ENCODE results near the gene HOXC10. TPM values are rescaled to one million over a fixed set of nuclear protein-coding genes. Genes with fewer than 3 reads are reported as not detected.

The HOXC10 gene
- total RNA-seq, 2 donors from 2014 or later = not detected

- intact Hi-C loops (cut with DNase I, micrococcal nuclease) = no loop called here
- DNase-seq (no peak), ATAC-seq (no peak)
Measured at GRCh38 chr12:53949631-53950436, 35.1 kb upstream of the HOXC10 start.

- ATAC-seq (no peak), DNase-seq (no peak)
- intact Hi-C loops (cut with DNase I, micrococcal nuclease) = no loop called here
Measured at GRCh38 chr12:53950437-53950773, 34.5 kb upstream of the HOXC10 start.

GRCh38 chr12:53950789-53951576 lies 34.0 kb upstream of the HOXC10 start:
- no peak for DNase-seq
- no peak for ATAC-seq
- intact Hi-C loops (cut with DNase I, micrococcal nuclease) = no loop called here

- ATAC-seq (no peak), DNase-seq (no peak)
- intact Hi-C loops (cut with DNase I, micrococcal nuclease) = no loop called here
Measured at GRCh38 chr12:53951577-53952334, 33.2 kb upstream of the HOXC10 start.

GRCh38 chr12:53952335-53952694 lies 32.6 kb upstream of the HOXC10 start:
- intact Hi-C loops (cut with DNase I, micrococcal nuclease) = no loop called here
- DNase-seq (no peak), ATAC-seq (no peak)

GRCh38 chr12:53952871-53953734 lies 31.8 kb upstream of the HOXC10 start:
- no peak for DNase-seq
- intact Hi-C loops (cut with DNase I, micrococcal nuclease) = no loop called here
- ATAC-seq = no peak

GRCh38 chr12:53953831-53954693 lies 30.9 kb upstream of the HOXC10 start:
- intact Hi-C loops (cut with DNase I, micrococcal nuclease) = no loop called here
- ATAC-seq = no peak
- DNase-seq = no peak

GRCh38 chr12:53954694-53955035 lies 30.3 kb upstream of the HOXC10 start, which contains the start of gene HOXC12:
Gene HOXC12 (plus strand): TSS chr12:53954903. CDS start chr12:53954930, 27 bp downstream.
- intact Hi-C loops (cut with DNase I, micrococcal nuclease) = no loop called here
- DNase-seq (no peak), ATAC-seq (no peak)

- DNase-seq (no peak), ATAC-seq (no peak)
- intact Hi-C loops (cut with DNase I, micrococcal nuclease) = no loop called here
Measured at GRCh38 chr12:53955036-53955775, 29.7 kb upstream of the HOXC10 start.

- intact Hi-C loops (cut with DNase I, micrococcal nuclease) = no loop called here
- ATAC-seq (no peak), DNase-seq (no peak)
Measured at GRCh38 chr12:53955776-53956250, 29.1 kb upstream of the HOXC10 start.

GRCh38 chr12:53956251-53956887 lies 28.6 kb upstream of the HOXC10 start:
- intact Hi-C loops (cut with DNase I, micrococcal nuclease) = no loop called here
- DNase-seq (no peak), ATAC-seq (no peak)

- intact Hi-C loops (cut with DNase I, micrococcal nuclease) = no loop called here
- ATAC-seq = no peak
Measured at GRCh38 chr12:53956914-53957536, 27.9 kb upstream of the HOXC10 start.

GRCh38 chr12:53958128-53958527 lies 26.8 kb upstream of the HOXC10 start:
- DNase-seq = no peak
- no peak for ATAC-seq
- intact Hi-C loops (cut with DNase I, micrococcal nuclease) = no loop called here

More at GRCh38 chr12:53956914-53957536, 27.9 kb upstream of the HOXC10 start:
- no peak for DNase-seq

- DNase-seq (no peak), ATAC-seq (no peak)
- intact Hi-C loops (cut with DNase I, micrococcal nuclease) = no loop called here
Measured at GRCh38 chr12:53959314-53959713, 25.6 kb upstream of the HOXC10 start.

- intact Hi-C loops (cut with DNase I, micrococcal nuclease) = no loop called here
- DNase-seq (no peak), ATAC-seq (no peak)
Measured at GRCh38 chr12:53960187-53961024, 24.5 kb upstream of the HOXC10 start.
